Kidney (tissue), 14 donors: Measurements from ENCODE around the gene MTG1. TPM values are rescaled to one million over a fixed set of nuclear protein-coding genes. Genes with fewer than 3 reads are reported as not detected.

Experiments
- DNase-seq, 5 donors: peaks; one replicate each; pipeline ENCODE4 v3.0.0-alpha.2; 2013 to 2020
- FAIRE-seq: peaks from 2 replicates; lab custom pipeline; 2012; peaks lifted over from hg19 to GRCh38; lab: Jason Lieb, UNC
- H3K27ac ChIP-seq, 2 donors: one replicate each; pipeline ENCODE4 v1.7.0; 2013; ENCODE audit warnings: low read depth in 2 of 2, low read length in 2 of 2, inconsistent platforms in 1 of 2
- H3K27me3 ChIP-seq: one replicate; pipeline ENCODE4 v1.7.1; 2013; ENCODE audit warnings: low read length, inconsistent platforms; ENCODE audit not compliant: control insufficient read depth, insufficient read depth
- H3K36me3 ChIP-seq, 3 donors: one replicate each; pipeline versions ENCODE4 v1.7.0 to v1.7.1; 2013; ENCODE audit warnings: low read length in 3 of 3, control low read depth in 1 of 3, inconsistent platforms in 1 of 3; ENCODE audit not compliant: insufficient read depth in 3 of 3, control insufficient read depth in 2 of 3
- H3K4me1 ChIP-seq, 3 donors: one replicate each; pipeline versions ENCODE4 v1.7.0 to v1.7.1; 2013; ENCODE audit warnings: low read length in 3 of 3, inconsistent platforms in 1 of 3, low read depth in 1 of 3; ENCODE audit not compliant: control insufficient read depth in 2 of 3, insufficient read depth in 2 of 3
- H3K4me3 ChIP-seq, 3 donors: one replicate each; pipeline versions ENCODE4 v1.7.0 to v1.8.1; 2013; ENCODE audit warnings: low read length in 3 of 3, control low read depth in 1 of 3, inconsistent platforms in 1 of 3
- H3K9ac ChIP-seq, 3 donors: one replicate each; pipeline versions ENCODE4 v1.7.0 to v1.7.1; 2013; ENCODE audit warnings: low read length in 3 of 3, control low read depth in 1 of 3, inconsistent platforms in 1 of 3
- H3K9me3 ChIP-seq, 3 donors: one replicate each; pipeline versions ENCODE4 v1.7.0 to v1.7.1; 2013; ENCODE audit warnings: low read length in 3 of 3, control low read depth in 1 of 3, inconsistent platforms in 1 of 3; ENCODE audit not compliant: control insufficient read depth in 2 of 3, insufficient read depth in 1 of 3
- CTCF ChIP-seq: IDR thresholded peaks from 3 replicates; pipeline ENCODE4 v1.5.1; 2012; ENCODE audit warnings: mild to moderate bottlenecking, moderate library complexity, borderline replicate concordance; ENCODE audit not compliant: insufficient read depth; ENCODE audit errors: extremely low read depth
- intact Hi-C: fragments of 100-400 bp; cut with DNase I; formaldehyde crosslinking; loops from one replicate; pipeline ENCODE4 v1.11.1; 2022
- polyA plus RNA-seq: library from polyadenylated mRNA; stranded (reverse); fragments of 350-450 nt; fragmentation: Illumina TruSeq; extraction: RNeasy Lipid Tissue Mini Kit (QIAGEN cat#74804); gene quantifications from one replicate; pipeline ENCODE4 v1.2.3, GENCODE V29; 2014; ENCODE audit warnings: low read depth, low replicate concordance; ENCODE audit not compliant: insufficient read depth
- total RNA-seq: library from RNA; stranded (reverse); fragmentation: NEBNext Ultra II Directional; extraction: Animal tissue kit (Norgen Biotek cat#: 25700); gene quantifications from one replicate; pipeline ENCODE4 v1.2.1, GENCODE V29; 2021
- donor health status: control.
- donor health status: control.
- donor health status: control.
- donor health status: control.
- donor health status: control.
- donor health status: DM: yes; HTN: yes; CAD: no.
- donor health status: Normal renal cell carcinoma (clear cell type).

The MTG1 gene
- total and polyA plus RNA-seq, 2 donors from 2014 or later: 51.1 to 68.5 TPM

GRCh38 chr10:133391249-133391635 lies 2.7 kb upstream of the MTG1 start:
- Histone ChIP-seq H3K9me3 (no peaks in the 10 kb centered on the region), H3K36me3 (peaks cover 0 to 4% (median 3%) of the 10 kb centered on the region in 3 donors), H3K27ac (no peak overlapping the region), H3K4me1 (peaks cover 0 to 8% (median 3%) of the 10 kb centered on the region in 3 donors), H3K4me3 (no peak overlapping the region), H3K27me3 (no peaks in the 10 kb centered on the region), H3K9ac (no peak overlapping the region)
- FAIRE-seq: no peak
- no peak for TF ChIP-seq CTCF
- intact Hi-C loops: no loop called here
- DNase-seq: peak in 1 of 5 donors; percentile 73

- no peak for TF ChIP-seq CTCF
- Histone ChIP-seq H3K4me1 (peaks cover 0 to 8% (median 3%) of the 10 kb centered on the region in 3 donors), H3K4me3 (no peak overlapping the region), H3K36me3 (peaks cover 0 to 4% (median 4%) of the 10 kb centered on the region in 3 donors), H3K9ac (no peak overlapping the region), H3K9me3 (no peaks in the 10 kb centered on the region), H3K27me3 (no peaks in the 10 kb centered on the region), H3K27ac (no peak overlapping the region)
- DNase-seq (peak in 1 of 5 donors; percentile 70), FAIRE-seq (no peak)
- intact Hi-C loops: no loop called here
Measured at GRCh38 chr10:133391761-133392518, 2.0 kb upstream of the MTG1 start.

DNA sequence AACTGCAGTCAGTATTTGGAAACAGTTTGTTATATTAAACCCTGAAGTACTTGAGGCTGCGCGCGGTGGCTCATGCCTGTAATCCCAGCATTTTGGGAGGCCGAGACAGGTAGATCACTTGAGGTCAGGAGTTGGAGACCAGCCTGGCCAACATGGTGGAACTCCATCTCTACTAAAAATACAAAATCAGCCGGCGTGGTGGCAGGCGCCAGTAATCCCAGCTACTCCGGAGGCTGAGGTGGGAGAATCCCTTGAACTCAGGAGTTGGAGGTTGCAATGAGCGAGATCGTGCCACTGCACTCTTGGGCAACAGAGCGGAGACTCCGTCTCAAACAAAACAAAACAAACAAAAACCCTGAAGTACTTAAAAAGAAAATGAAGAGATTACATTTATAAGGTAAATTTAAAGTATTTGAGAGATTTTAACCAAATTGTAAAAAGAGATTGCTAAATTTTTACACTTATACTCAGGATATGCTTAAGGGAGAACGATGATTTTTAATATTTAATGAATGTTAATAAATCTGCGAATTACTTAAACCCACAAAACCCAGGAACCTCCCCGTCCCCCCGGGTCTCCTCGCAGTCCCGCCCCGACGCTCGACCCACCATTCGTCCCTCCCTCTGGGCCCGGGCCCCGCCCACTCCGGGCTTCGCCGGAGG lies 425 bp upstream of the MTG1 start:
- H3K9ac ChIP-seq: peak overlapping the region in 1 of 3 donors; percentile 26
- peak overlapping the region in 2 of 3 donors; percentile 44 to 91 for H3K4me3 ChIP-seq
- no peak for TF ChIP-seq CTCF
- no peak overlapping the region for H3K27ac ChIP-seq
- no peaks in the 10 kb centered on the region for H3K9me3 ChIP-seq
- intact Hi-C loops: no loop called here
- FAIRE-seq (no peak), DNase-seq (peak in 2 of 5 donors; percentile 28 to 53)
- peaks cover 0 to 13% (median 12%) of the 10 kb centered on the region in 3 donors for H3K36me3 ChIP-seq
- H3K4me1 ChIP-seq: peaks cover 0 to 8% (median 3%) of the 10 kb centered on the region in 3 donors
- H3K27me3 ChIP-seq: no peaks in the 10 kb centered on the region
